Activated CD4-positive, alpha-beta T cell treated with anti-CD3 and anti-CD28 coated beads for 1 hour (primary cell): ENCODE data around the gene FTCD.
A peak's percentile ranks its signal among the peaks of the same experiment; 100 is the strongest.
"Not testable (repeated sequence)": the region's sequence is repeated elsewhere in the genome, so short reads cannot be mapped to it uniquely, and the experiment has no call there.

Experiments
- DNase-seq: peaks from one replicate; pipeline ENCODE4 v3.0.0-alpha.2; 2020

FTCD gene

GRCh38 chr21:46109313-46110221 is 45.8 kb downstream of the FTCD start:
- DNase-seq = no peak

DNA sequence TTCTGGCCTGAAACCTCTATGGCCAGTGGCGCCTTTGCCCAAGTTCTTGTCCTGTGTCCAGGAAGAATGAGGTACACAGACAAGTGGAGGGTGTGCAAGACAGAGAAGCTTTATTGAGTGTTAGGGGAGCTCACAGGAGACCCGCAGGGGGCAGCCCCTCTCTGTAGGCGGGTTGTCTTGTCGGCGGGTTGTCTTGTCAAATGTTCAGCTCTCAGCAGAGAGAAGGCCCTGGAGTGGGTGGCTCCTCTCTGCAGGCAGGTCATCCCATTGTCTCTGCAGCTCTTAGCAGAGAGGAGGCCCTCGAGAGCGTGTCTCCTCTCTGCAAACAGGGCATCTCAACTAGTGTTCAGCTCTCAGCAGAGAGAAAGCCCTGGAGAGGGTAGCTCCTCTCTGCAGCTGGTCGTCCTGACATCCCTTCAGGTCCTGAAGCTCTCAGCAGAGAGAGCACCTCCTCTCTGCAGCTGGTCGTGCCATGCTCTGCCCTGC is 46.5 kb downstream of the FTCD start:
- DNase-seq = peak; percentile 2

- not testable (repeated sequence) for DNase-seq
Observed at GRCh38 chr21:46107376-46107775, 48.0 kb downstream of the FTCD start.

DNA sequence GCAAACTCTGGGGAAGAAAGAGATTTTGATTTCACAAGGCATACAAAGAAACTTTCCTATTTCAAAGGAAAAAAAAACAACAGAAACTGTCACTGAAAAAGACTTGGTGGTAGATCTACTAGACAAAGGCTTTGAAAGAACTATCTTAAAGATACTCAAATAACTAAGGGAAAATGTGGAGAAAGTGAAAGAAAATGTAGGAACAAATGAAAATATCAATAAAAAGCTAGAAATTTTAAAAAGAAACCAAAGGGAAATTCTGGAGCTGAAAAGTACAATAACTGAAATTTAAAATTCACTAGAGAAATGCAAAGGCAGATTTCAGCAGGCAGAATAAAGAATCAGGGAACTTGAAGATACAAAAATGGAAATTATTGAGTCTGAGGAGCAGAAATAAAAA is 51.3 kb downstream of the FTCD start:
- no peak for DNase-seq

- DNase-seq = no peak
Observed at GRCh38 chr21:46100906-46101305, 54.5 kb downstream of the FTCD start.

GRCh38 chr21:46100426-46100825 is 55.0 kb downstream of the FTCD start:
- no peak for DNase-seq

DNA sequence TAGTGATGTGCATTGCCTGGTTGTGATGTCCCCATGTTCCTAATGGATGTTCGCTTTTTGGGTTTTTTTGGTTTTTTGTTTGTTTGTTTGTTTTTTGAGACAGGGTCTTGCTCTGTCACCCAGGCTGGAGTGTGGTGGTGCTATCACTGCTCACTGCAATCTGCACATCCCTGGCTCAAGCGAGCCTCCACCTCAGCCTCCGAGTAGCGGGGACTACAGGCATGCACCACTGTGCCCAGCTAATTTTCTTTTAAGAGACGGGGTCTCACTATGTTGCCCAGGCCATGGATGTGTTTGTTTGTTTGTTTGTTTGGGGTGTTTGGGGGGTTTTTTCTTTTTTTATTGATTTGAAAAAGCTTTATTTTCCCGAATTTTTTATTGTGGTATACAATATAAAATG is 55.4 kb downstream of the FTCD start:
- no peak for DNase-seq

- peak; percentile 7 for DNase-seq
Observed at GRCh38 chr21:46099476-46099875, 55.9 kb downstream of the FTCD start.

DNA sequence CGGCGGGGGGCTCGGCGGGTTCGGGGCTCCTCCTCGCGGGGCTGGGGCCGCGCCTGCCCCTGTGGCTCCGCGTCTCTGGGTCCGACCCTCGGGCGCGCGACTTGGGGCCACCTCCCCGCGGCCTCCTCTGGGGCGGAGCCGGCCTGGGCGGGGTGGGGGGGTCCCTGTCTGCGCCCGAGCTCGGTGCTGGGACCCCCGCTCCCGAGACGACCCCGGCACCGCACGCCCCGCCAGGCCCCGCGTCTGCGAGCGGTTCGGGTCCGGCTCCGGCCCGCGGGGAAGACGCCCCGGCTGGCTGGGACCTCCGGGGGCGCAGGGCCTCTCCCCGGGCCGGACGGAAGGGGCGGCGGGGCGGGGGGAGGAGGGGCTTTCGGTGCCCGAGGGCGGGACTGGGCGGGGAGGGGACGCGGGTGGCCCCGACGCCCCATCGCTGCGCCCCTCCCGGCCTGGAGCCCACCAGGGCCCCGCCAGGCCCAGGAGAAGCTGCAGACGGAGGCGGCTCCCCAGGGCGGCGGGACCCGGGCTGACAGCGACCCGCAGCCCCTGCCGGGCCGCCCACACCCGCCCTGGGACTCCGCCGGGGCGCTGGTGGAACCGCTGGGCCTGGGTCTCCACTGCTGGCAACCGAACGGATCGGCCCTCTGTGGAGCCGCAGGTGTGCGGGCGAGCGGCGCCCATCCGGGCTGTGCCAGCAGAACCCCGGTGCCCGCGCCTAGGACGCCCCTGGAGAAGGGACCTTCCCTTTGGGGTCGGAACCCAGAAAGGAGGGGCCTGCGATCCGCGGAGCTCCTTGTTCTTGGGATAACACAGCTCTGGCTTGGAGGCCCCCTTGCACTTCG is 56.9 kb downstream of the FTCD start:
- peak; percentile 7 for DNase-seq

DNA sequence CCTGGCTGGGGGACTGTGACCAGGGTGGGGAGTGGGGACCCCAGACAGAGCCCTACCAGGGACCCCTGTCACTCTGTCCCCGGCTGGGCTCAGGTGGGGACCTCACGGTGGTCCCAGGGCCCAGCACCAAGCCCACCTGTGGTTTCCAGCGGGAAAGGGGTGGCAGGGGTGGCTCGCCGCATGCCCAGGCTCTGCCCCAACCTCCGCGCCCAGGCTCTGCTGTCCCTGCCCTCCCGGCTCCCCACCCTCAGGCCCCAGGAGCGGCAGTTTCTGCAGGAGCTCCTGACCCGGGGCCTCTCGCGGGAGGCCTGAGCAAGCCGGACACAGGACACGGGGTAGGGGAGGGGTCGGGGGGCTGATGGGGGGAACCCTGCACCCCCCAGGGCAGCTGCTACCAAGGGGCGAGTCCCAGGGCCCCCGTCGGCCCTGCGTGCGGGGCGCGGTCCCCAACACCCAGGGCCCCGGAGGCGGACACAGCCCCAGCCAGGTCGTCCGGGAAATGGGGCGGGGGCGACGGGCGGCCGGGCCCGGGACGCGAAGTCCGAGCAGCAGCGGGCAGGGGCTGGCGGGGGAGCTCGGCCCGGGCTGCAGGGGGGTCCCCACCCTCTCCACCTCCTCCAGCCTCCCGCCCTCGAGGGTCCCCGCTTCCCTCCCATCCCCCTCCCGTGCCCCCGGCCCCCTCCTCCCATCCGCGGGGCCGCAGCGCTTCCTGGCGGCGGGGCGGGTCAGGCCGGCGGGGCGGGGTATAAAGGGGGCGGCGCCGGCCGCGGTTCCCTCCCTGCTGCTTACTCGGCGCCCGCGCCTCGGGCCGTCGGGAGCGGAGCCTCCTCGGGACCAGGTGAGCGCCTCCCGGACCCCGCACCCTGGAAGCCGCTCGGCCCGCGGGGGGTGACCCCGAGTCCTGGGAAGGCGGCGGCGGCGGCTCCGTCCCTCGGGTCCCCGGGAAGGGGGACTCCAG is 57.8 kb downstream of the FTCD start, which contains the start of gene COL6A2:
Gene COL6A2 (plus strand): TSS at position 777 of the 958 bp plus-strand sequence.
- peak; percentile 37 for DNase-seq

DNA sequence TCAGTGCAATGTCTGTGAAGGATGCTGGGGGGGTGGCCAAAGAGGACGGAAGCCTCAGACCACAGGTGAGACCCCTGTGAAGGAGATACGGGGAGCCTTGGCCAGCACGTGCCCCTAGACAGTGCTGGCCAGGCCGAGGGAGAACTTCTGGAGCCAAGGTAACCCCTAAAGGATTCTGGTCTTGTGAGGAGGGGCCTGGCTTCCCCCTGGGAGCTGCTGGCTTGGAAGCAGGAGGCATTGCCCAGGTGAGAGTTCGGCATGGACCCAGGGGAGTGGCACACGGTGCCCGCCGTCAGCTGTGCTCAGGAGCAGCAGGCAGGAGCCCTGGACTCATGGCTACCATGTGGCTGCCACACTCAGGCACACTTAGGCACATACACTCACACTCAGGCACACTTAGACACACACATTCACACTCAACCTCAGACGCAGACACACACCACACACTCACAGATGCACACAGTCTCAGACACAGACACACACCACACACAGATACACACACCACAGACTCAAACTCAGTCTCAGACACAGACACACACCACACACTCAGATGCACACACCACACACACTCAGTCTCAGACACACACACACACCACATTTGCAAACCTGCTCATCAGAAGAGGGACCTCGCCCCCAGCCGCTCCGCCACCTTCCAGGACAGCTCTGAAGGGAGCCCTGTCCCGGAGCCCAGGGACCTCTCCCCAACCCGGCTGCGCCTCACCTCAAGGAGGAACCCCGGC is 58.6 kb downstream of the FTCD start:
- peak; percentile 5 for DNase-seq

DNA sequence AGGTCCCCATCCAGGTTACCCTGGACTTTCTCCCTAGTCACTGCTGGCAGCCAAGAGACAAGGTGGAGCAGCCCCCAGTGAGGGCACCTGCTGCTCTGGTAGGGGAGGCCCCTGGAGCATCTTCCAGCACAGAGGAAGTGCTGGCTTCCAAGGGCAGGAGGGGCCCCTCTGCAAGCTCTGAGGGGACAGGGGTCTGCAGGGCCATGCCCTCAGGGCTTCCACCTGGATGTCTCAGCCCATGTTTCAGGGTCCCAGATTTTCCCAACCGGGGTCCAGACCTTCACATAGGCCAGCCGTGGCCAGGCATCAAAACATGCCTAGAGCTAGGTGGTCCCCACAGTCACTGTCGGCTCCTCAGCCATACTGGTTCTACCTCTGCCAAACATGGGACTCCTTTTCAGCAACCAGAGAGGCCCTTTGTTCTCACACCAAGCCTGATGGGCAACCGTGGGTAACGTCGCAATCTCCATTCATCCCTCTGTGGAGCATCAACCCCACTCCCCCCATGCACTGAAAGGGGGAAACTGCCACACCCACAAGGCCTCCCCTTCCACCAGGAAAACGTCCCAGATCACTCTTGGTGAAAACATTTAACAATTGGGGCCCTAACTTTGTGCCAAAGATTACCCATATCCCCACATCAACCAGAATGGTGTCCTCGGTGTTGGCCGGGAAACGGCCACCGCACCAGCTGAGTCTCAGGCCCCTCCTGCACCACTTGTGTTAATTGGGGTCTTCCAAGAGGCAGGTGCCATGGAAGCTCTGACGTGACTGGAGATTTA is 59.4 kb downstream of the FTCD start:
- DNase-seq = no peak

GRCh38 chr21:46095083-46095719 is 60.2 kb downstream of the FTCD start:
- DNase-seq = no peak

GRCh38 chr21:46094401-46095082 is 60.8 kb downstream of the FTCD start:
- DNase-seq = no peak

- DNase-seq = no peak
Observed at GRCh38 chr21:46093668-46094400, 61.5 kb downstream of the FTCD start.

- DNase-seq = no peak
Observed at GRCh38 chr21:46092811-46093667, 62.3 kb downstream of the FTCD start.

DNA sequence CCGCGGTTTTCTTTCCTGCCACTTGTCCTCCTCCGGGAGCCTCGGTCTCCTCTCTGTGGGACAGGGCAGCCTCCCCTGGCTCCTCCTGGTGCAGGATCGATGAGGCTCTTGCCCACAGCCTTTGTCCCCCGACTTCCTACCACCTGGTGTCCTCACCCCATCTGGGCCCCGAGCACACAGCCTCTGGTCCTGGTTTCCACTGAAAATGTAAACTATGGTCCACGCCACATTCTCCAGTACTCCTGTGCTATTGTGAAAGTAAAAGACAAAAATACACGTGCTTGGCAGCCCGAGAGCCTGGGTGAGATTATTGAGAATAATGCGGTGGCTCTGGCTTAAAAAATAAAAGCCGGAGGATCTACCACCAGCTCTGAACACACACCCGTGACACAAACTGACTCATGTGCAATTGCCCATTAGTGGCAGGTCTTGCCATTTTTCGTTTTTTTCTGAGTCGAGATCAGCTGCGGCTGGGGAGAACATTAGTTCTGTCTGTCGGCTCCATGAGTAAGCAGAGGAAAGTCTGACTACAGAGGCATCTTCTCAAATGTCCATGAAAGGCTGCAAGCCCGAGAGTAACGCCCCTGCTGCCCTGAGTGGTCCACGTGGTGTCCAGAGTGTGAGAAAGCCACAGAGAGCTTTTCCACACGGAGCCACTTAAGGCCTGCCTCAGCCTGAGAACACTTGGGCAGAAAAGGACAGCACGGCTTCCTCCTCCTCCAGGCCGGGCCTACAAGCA is 63.2 kb downstream of the FTCD start:
- DNase-seq = no peak
